ENCODE measurements around the gene ABCD3.

The ABCD3 gene

GRCh38 chr1:94541246-94542087, 123.3 kb downstream of the ABCD3 start, which contains the start of gene F3 (continued):
- 0 out of 2 replicates have a peak, but pooled peaks have one; percentile 27 for TF ChIP-seq PRDM2 (tag by site-specific recombination; IDR thresholded peaks at IDR 0.05; ENCODE audit: borderline replicate concordance)
- peak; percentile 56; the same call in 1 of the 2 replicates for TF ChIP-seq ZNF449 (tag by site-specific recombination; IDR thresholded peaks at IDR 0.05)
- TF ChIP-seq ZFP69B (tag by site-specific recombination; IDR thresholded peaks at IDR 0.05), result no peak
- TF ChIP-seq ZFHX2 (tag by site-specific recombination; conservative IDR thresholded peaks at IDR 0.05), result peak; percentile 62
- TF ChIP-seq ZNF658 (tag by site-specific recombination; IDR thresholded peaks at IDR 0.05), result no peak
- no peak for TF ChIP-seq GLI2 (tag by site-specific recombination; IDR thresholded peaks at IDR 0.05; ENCODE audit: borderline replicate concordance, low read depth)
- TF ChIP-seq ZIC2 (tag by site-specific recombination; IDR thresholded peaks at IDR 0.05), result peak; percentile 63
- no peak for TF ChIP-seq ZNF214 (tag by site-specific recombination; IDR thresholded peaks at IDR 0.05; ENCODE audit: borderline replicate concordance)
- peak; percentile 62 for TF ChIP-seq ZNF629 (tag by site-specific recombination; IDR thresholded peaks at IDR 0.05)
- no peak; the same call in 1 of the 2 replicates for TF ChIP-seq ZNF394 (tag by site-specific recombination; IDR thresholded peaks at IDR 0.05; ENCODE audit: borderline replicate concordance)
- TF ChIP-seq ZNF157 (tag by site-specific recombination; IDR thresholded peaks at IDR 0.05), result no peak
- TF ChIP-seq ZNF404 (tag by site-specific recombination; IDR thresholded peaks at IDR 0.05), result no peak
- TF ChIP-seq REPIN1 (tag by site-specific recombination; IDR thresholded peaks at IDR 0.05; ENCODE audit: low read depth), result no peak
- no peak for TF ChIP-seq ZNF311 (tag by site-specific recombination; IDR thresholded peaks at IDR 0.05; ENCODE audit: borderline replicate concordance)
- TF ChIP-seq ZNF600 (tag by site-specific recombination; IDR thresholded peaks at IDR 0.05), result no peak
- no peak; the same call in 1 of the 2 replicates for TF ChIP-seq ZBTB17 (tag by site-specific recombination; IDR thresholded peaks at IDR 0.05)
- TF ChIP-seq ZNF704 (tag by site-specific recombination; IDR thresholded peaks at IDR 0.05), result no peak
- no peak for TF ChIP-seq PRDM6 (tag by site-specific recombination; IDR thresholded peaks at IDR 0.05)
- TF ChIP-seq ZNF354C (tag by site-specific recombination; IDR thresholded peaks at IDR 0.05; ENCODE audit: borderline replicate concordance, low read depth), result no peak
- no peak for TF ChIP-seq ZNF362 (tag by site-specific recombination; IDR thresholded peaks at IDR 0.05)
- TF ChIP-seq ZNF2 (tag by site-specific recombination; IDR thresholded peaks at IDR 0.05), result no peak
- no peak for TF ChIP-seq ZNF26 (tag by site-specific recombination; IDR thresholded peaks at IDR 0.05)
- TF ChIP-seq ZNF423 (tag by site-specific recombination; IDR thresholded peaks at IDR 0.05), result peak; percentile 91
- no peak for TF ChIP-seq ZSCAN23 (tag by site-specific recombination; IDR thresholded peaks at IDR 0.05)
- no peak; the same call in 1 of the 2 replicates for TF ChIP-seq ZNF391 (tag by site-specific recombination; IDR thresholded peaks at IDR 0.05; ENCODE audit: borderline replicate concordance, low read depth)
- TF ChIP-seq ZNF266 (tag by site-specific recombination; IDR thresholded peaks at IDR 0.05; ENCODE audit: low read depth), result no peak
